Trophoblast cell (in vitro differentiated cells and primary cell): ENCODE data around the gene KRTAP5-4.

Experiments
- DNase-seq, 2 donors: peaks; one replicate each; pipeline ENCODE4 v3.0.0-alpha.2; 2016
- H2AFZ ChIP-seq: 2 replicates; pipeline ENCODE4 v1.6.1; 2013; ENCODE audit warnings: low read length, moderate library complexity, mild to moderate bottlenecking; ENCODE audit not compliant: insufficient read depth, poor library complexity
- H2AK5ac ChIP-seq: 2 replicates; pipeline ENCODE4 v1.6.1; 2013; ENCODE audit warnings: mild to moderate bottlenecking, low read length
- H2BK120ac ChIP-seq: 2 replicates; pipeline ENCODE4 v1.6.1; 2013; ENCODE audit warnings: low read length, mild to moderate bottlenecking, moderate library complexity; ENCODE audit not compliant: insufficient read depth, poor library complexity
- H2BK12ac ChIP-seq: 2 replicates; pipeline ENCODE4 v1.6.1; 2013; ENCODE audit warnings: mild to moderate bottlenecking, low read length, moderate library complexity
- H2BK5ac ChIP-seq: 2 replicates; pipeline ENCODE4 v1.6.1; 2013; ENCODE audit warnings: low read length, low read depth, moderate library complexity, mild to moderate bottlenecking; ENCODE audit not compliant: poor library complexity
- H3K14ac ChIP-seq: 2 replicates; pipeline ENCODE4 v1.6.1; 2013; ENCODE audit warnings: mild to moderate bottlenecking, low read length
- H3K18ac ChIP-seq: 2 replicates; pipeline ENCODE4 v1.6.1; 2013; ENCODE audit warnings: mild to moderate bottlenecking, low read length
- H3K23ac ChIP-seq: 2 replicates; pipeline ENCODE4 v1.6.1; 2013; ENCODE audit warnings: low read length
- H3K27ac ChIP-seq: 2 replicates; pipeline ENCODE4 v1.5.1; 2013; ENCODE audit warnings: low read depth, mild to moderate bottlenecking, inconsistent platforms, low read length, moderate library complexity
- H3K27me3 ChIP-seq: 2 replicates; pipeline ENCODE4 v1.6.1; 2013; ENCODE audit warnings: inconsistent platforms, mild to moderate bottlenecking, low read length, moderate library complexity; ENCODE audit not compliant: insufficient read depth
- H3K36me3 ChIP-seq, 2 experiments: 1 replicate in 1 of 2; 2 replicates in 1 of 2; pipeline ENCODE4 v1.6.1; 2013; ENCODE audit warnings: low read length in 2 of 2, mild to moderate bottlenecking in 2 of 2, moderate library complexity in 1 of 2; ENCODE audit not compliant: insufficient read depth in 2 of 2, control insufficient read depth in 1 of 2
- H3K4ac ChIP-seq: 2 replicates; pipeline ENCODE4 v1.6.1; 2013; ENCODE audit warnings: low read depth, mild to moderate bottlenecking, low read length, moderate library complexity
- H3K4me1 ChIP-seq, 2 experiments: 1 replicate in 1 of 2; 2 replicates in 1 of 2; pipeline ENCODE4 v1.6.1; 2013; ENCODE audit warnings: low read length in 2 of 2, mild to moderate bottlenecking in 2 of 2, moderate library complexity in 1 of 2; ENCODE audit not compliant: insufficient read depth in 2 of 2, control insufficient read depth in 1 of 2
- H3K4me2 ChIP-seq: 2 replicates; pipeline ENCODE4 v1.6.1; 2013; ENCODE audit warnings: inconsistent platforms, mild to moderate bottlenecking, low read length, moderate library complexity
- H3K4me3 ChIP-seq: 2 replicates; pipeline ENCODE4 v1.5.1; 2013; ENCODE audit warnings: mild to moderate bottlenecking, low read depth, low read length, inconsistent platforms
- H3K79me1 ChIP-seq: one replicate; pipeline ENCODE4 v1.6.1; 2013; ENCODE audit warnings: low read length
- H3K79me2 ChIP-seq: 2 replicates; pipeline ENCODE4 v1.6.1; 2013; ENCODE audit warnings: low read length, mild to moderate bottlenecking; ENCODE audit not compliant: control insufficient read depth, insufficient read depth, poor library complexity
- H3K9ac ChIP-seq: 2 replicates; pipeline ENCODE4 v1.6.1; 2013; ENCODE audit warnings: mild to moderate bottlenecking, low read length
- H3K9me3 ChIP-seq: 2 replicates; pipeline ENCODE4 v1.6.1; 2013; ENCODE audit warnings: low read depth, mild to moderate bottlenecking, control low read depth, inconsistent platforms, low read length; ENCODE audit not compliant: insufficient read depth
- H4K12ac ChIP-seq: 2 replicates; pipeline ENCODE4 v1.6.1; 2013; ENCODE audit warnings: low read depth, mild to moderate bottlenecking, low read length, moderate library complexity
- H4K8ac ChIP-seq: 2 replicates; pipeline ENCODE4 v1.6.1; 2013; ENCODE audit warnings: low read depth, mild to moderate bottlenecking, low read length, moderate library complexity
- H4K91ac ChIP-seq: one replicate; pipeline ENCODE4 v1.6.1; 2013; ENCODE audit warnings: low read depth, mild to moderate bottlenecking, low read length, moderate library complexity
- WGBS: extraction: QIAGEN DNeasy Blood & Tissue Kit; methylation state at CpG from one replicate; pipeline ENCODE4 v1.1.7; 2013; ENCODE audit warnings: missing lambda C conversion rate; ENCODE audit not compliant: insufficient read length, insufficient coverage; ENCODE audit errors: extremely low coverage; 5-methylcytosine and 5-hydroxymethylcytosine counted together

KRTAP5-4 gene

GRCh38 chr11:1637628-1638027, 15.7 kb upstream of the KRTAP5-4 start:
- Histone ChIP-seq H3K79me2 (no peaks in the 10 kb centered on the region), H3K27me3 (peaks cover 2% of the 10 kb centered on the region), H3K4ac (no peak overlapping the region), H3K18ac (no peak overlapping the region), H4K8ac (no peak overlapping the region), H3K23ac (no peak overlapping the region), H4K91ac (no peak overlapping the region), H3K9me3 (peaks cover 2% of the 10 kb centered on the region), H3K36me3 (no peaks in the 10 kb centered on the region), H4K12ac (no peak overlapping the region), H2AK5ac (no peak overlapping the region), H3K4me2 (no peak overlapping the region), H2BK120ac (no peak overlapping the region), H2BK5ac (no peak overlapping the region), H3K4me3 (no peak overlapping the region), H3K14ac (no peak overlapping the region), H3K9ac (no peak overlapping the region), H3K79me1 (no peaks in the 10 kb centered on the region), H2AFZ (no peak overlapping the region), H3K27ac (no peak overlapping the region), H3K4me1 (no peaks in the 10 kb centered on the region), H2BK12ac (no peak overlapping the region)
- DNase-seq: no peak
- no CpG with 5 or more reads among the region's 2 CpGs for WGBS

- Histone ChIP-seq H2BK12ac (no peak overlapping the region), H3K23ac (no peak overlapping the region), H3K27ac (no peak overlapping the region), H3K4me2 (no peak overlapping the region), H4K8ac (no peak overlapping the region), H2AK5ac (no peak overlapping the region), H3K79me2 (no peaks in the 10 kb centered on the region), H3K9ac (no peak overlapping the region), H2AFZ (no peak overlapping the region), H4K12ac (no peak overlapping the region), H2BK5ac (no peak overlapping the region), H3K4me1 (no peaks in the 10 kb centered on the region), H2BK120ac (no peak overlapping the region), H3K14ac (no peak overlapping the region), H3K4ac (no peak overlapping the region), H3K27me3 (peaks cover 2% of the 10 kb centered on the region), H3K4me3 (no peak overlapping the region), H3K79me1 (no peaks in the 10 kb centered on the region), H4K91ac (no peak overlapping the region), H3K36me3 (no peaks in the 10 kb centered on the region), H3K18ac (no peak overlapping the region), H3K9me3 (peaks cover 2% of the 10 kb centered on the region)
- DNase-seq: no peak
- no CpG with 5 or more reads among the region's 19 CpGs for WGBS
Measured at GRCh38 chr11:1636291-1636950, 14.5 kb upstream of the KRTAP5-4 start.

GRCh38 chr11:1633864-1634263, 11.9 kb upstream of the KRTAP5-4 start:
- Histone ChIP-seq H3K9me3 (peaks cover 2% of the 10 kb centered on the region), H3K27ac (no peak overlapping the region), H4K8ac (no peak overlapping the region), H2BK5ac (no peak overlapping the region), H3K4me1 (no peaks in the 10 kb centered on the region), H3K23ac (no peak overlapping the region), H3K14ac (no peak overlapping the region), H3K4ac (no peak overlapping the region), H3K27me3 (peaks cover 2% of the 10 kb centered on the region), H2BK120ac (no peak overlapping the region), H4K12ac (no peak overlapping the region), H2AFZ (no peak overlapping the region), H3K4me2 (no peak overlapping the region), H2BK12ac (no peak overlapping the region), H3K4me3 (no peak overlapping the region), H3K9ac (no peak overlapping the region), H3K18ac (no peak overlapping the region), H4K91ac (no peak overlapping the region), H2AK5ac (no peak overlapping the region), H3K79me2 (no peaks in the 10 kb centered on the region), H3K79me1 (no peaks in the 10 kb centered on the region), H3K36me3 (no peaks in the 10 kb centered on the region)
- no CpG with 5 or more reads among the region's 10 CpGs for WGBS
- no peak for DNase-seq

- no peak overlapping the region for H2AFZ ChIP-seq
- no peak overlapping the region for H4K12ac ChIP-seq
- no peak overlapping the region for H4K91ac ChIP-seq
- no peaks in the 10 kb centered on the region for H3K4me1 ChIP-seq
- H3K79me2 ChIP-seq: no peaks in the 10 kb centered on the region
- H3K27ac ChIP-seq: no peak overlapping the region
- no peak overlapping the region for H2BK120ac ChIP-seq
- no peak overlapping the region for H2BK5ac ChIP-seq
- no peak overlapping the region for H3K14ac ChIP-seq
- H3K36me3 ChIP-seq: no peaks in the 10 kb centered on the region
- H3K27me3 ChIP-seq: peaks cover 2% of the 10 kb centered on the region
- H4K8ac ChIP-seq: no peak overlapping the region
- H3K4me2 ChIP-seq: no peak overlapping the region
- H3K23ac ChIP-seq: no peak overlapping the region
- H2AK5ac ChIP-seq: no peak overlapping the region
- H3K9me3 ChIP-seq: peaks cover 2% of the 10 kb centered on the region
- H3K18ac ChIP-seq: no peak overlapping the region
- H2BK12ac ChIP-seq: no peak overlapping the region
- H3K4ac ChIP-seq: no peak overlapping the region
- DNase-seq: no peak
- no CpG with 5 or more reads among the region's 11 CpGs for WGBS
- H3K79me1 ChIP-seq: no peaks in the 10 kb centered on the region
- no peak overlapping the region for H3K4me3 ChIP-seq
- no peak overlapping the region for H3K9ac ChIP-seq
Measured at GRCh38 chr11:1632053-1632714, 10.2 kb upstream of the KRTAP5-4 start.
